HCT116 (cell line): ENCODE measurements around the gene ATL1.

Experiments
- POLR2A ChIP-seq: IDR thresholded peaks from 2 replicates; pipeline ENCODE4 v1.7.0; 2011; ENCODE audit warnings: borderline replicate concordance; ENCODE audit not compliant: insufficient read depth, insufficient read length; ENCODE audit errors: extremely low read depth
- TF ChIP-seq, protein P1 (sequence below): IDR thresholded peaks from 2 replicates; pipeline ENCODE4 v1.6.1; 2012

DNA sequence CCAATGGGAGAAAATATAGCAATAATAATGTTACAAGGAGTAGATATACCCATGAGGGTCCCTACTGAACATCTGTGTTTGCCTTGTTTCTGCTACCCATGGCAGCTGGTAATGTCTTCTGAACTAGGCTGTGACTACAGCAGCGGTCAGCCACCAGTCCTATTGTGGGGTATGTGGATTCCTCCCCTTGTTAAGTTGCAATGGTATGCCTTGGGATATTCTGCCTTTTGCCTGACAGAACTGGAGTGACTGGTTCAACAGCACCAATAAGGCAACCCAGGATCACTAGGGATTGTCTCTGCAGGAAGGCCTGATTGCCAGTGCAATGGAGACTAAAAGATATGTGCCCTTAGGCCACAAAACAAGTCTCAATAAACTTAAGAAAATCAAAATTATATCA is 9.7 kb upstream of the ATL1 start:
- TF ChIP-seq POLR2A: no peak
- TF ChIP-seq, protein P1, sequence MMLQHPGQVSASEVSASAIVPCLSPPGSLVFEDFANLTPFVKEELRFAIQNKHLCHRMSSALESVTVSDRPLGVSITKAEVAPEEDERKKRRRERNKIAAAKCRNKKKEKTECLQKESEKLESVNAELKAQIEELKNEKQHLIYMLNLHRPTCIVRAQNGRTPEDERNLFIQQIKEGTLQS: no peak
